GM18867 (cell line): ENCODE results near the gene GRID1.

Experiments used
- ATAC-seq: cut with Tn5 transposase; IDR thresholded peaks from one replicate; pipeline ENCODE4 v1.9.1; 2021; ENCODE audit warnings: mild to moderate bottlenecking, moderate library complexity; ENCODE audit not compliant: unreplicated experiment

Gene GRID1

DNA sequence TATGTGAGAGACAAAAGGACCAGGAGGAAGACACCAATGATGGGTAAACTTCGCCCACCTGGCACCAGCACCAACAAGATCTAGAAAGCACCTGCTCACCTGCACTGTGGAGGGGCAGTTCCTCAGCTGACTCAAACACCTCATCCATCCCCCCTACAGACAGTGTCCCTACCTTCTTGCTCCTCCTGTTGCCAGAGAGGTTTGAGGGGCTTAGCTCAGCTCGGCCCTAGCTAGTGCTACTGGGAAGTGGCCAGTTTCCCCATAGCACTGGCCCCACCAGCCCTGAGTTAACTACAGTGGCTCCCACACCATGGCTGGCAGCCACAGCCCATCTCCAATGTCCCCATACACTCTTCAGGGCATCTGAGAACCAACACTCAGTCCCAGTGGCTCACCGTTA, 70.8 kb downstream of the GRID1 start:
- no peak for ATAC-seq

- ATAC-seq, result no peak
Observed at GRCh38 chr10:86295351-86295750, 71.2 kb downstream of the GRID1 start.

GRCh38 chr10:86294346-86295265, 72.0 kb downstream of the GRID1 start:
- no peak for ATAC-seq

GRCh38 chr10:86293396-86293791, 73.2 kb downstream of the GRID1 start:
- ATAC-seq, result no peak

DNA sequence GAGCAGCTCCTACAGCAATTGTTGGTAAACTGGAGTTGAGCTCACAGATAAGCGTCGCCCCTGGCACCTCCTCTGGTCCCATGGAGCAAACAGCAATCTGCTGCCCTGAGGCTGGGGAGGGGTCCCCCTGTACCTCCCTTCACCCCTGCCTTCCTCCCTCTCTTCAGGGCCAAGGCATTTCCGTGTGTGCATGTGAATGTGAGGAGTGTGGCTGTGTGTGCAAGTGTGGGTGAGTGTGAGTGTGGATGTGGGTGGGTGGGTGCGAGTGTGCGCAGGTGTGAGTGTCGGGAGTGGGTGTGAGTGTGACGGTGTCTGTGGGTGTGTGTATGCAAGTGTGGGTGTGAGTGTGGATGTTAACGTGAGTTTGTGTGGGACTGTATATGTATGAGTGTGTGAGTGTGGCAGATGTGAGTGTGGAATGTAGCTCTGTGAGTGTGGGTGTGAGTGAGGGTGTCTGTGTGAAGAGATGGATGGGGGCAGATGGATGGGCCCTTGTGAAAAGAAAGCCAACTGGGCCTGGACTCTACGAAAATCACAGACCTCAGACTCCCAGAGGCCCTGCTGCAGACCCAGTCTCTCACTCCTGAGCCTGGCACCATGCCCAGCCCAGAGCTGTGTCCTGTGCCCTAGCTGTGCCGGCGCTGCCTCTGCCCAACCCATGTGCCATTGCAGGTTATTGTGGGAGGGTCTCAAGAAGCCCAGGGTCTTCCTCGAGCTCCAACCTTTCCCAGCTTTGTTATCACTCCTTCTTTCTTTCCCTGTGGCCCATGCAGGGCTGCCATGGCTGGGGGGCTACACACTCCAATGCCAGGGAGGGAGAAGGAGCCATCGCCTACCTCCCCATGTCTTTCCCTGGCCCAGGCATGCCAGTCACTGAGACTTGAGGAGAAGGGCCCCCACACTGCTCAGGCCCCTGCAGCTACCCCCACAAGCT, 73.9 kb downstream of the GRID1 start:
- no peak for ATAC-seq

DNA sequence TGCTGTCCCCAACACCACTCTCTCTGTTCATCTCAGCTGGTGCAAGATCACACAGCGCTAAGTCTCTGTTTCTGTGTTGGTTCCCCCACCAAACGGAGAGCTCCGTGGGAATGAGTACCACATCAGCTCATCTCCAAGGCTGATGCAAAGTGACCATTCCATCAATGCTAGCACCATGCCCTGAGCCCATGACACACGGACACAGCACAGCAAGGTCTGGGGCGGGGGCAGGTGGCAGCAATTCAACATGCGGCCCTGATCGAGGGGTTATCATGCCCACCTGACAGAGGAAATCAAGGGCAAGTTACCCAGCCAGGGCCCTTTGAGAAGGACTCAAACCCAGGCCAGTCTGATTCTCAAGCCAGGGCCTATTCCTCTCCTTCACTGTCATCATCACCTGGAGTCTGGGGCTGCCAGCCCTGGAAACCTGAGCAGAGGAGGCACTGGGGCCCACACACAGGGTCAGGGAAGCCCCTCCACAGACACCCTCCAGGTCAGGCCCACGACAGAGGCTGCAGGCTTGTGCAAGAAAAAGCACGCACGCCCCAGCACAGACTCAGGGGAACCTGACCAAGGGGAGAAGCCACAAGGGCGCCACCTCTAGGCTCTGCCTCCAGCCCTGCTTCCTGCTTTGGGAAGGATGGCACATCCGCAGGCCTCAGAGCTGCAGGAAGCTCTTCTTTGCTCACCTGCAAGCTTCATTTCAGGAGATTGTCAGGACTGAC, 74.8 kb downstream of the GRID1 start:
- no peak for ATAC-seq

DNA sequence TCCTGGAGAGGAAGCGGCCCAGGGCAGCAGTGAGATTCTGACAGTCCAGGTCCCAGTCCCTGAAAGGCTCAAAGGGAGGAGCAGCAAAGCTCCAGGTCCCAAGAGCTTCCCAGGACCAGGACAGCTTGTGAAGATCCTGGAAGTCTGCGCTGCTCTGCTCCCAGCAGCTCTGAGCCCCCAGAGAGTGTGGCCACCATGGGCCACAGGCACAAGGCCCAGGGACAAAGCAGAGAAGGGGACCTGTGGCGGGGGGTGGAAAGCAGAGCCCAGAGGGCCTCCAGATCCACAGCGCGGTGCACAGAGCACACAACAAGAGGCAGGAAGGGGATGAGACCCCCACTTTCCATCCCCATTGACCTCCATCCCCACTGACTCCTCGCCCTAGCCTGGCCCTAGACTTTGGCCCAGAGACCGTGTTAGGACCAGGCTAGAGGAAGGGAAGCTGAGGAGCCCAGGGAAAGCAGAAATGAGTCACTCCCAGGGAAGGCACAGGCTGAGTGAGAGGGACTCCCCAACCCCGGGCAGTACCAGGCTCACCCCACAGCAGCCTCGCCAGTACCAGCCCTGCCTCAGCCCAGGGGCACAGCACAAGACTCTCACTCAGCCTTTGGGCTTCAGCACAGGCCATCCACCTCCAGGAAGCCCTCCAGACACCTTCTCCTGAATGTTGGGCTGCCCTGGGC, 75.5 kb downstream of the GRID1 start:
- ATAC-seq, result no peak

- ATAC-seq, result no peak
Observed at GRCh38 chr10:86289577-86289868, 77.1 kb downstream of the GRID1 start.

GRCh38 chr10:86288695-86289576, 77.7 kb downstream of the GRID1 start:
- ATAC-seq, result no peak

- no peak for ATAC-seq
Observed at GRCh38 chr10:86287966-86288579, 78.5 kb downstream of the GRID1 start.

DNA sequence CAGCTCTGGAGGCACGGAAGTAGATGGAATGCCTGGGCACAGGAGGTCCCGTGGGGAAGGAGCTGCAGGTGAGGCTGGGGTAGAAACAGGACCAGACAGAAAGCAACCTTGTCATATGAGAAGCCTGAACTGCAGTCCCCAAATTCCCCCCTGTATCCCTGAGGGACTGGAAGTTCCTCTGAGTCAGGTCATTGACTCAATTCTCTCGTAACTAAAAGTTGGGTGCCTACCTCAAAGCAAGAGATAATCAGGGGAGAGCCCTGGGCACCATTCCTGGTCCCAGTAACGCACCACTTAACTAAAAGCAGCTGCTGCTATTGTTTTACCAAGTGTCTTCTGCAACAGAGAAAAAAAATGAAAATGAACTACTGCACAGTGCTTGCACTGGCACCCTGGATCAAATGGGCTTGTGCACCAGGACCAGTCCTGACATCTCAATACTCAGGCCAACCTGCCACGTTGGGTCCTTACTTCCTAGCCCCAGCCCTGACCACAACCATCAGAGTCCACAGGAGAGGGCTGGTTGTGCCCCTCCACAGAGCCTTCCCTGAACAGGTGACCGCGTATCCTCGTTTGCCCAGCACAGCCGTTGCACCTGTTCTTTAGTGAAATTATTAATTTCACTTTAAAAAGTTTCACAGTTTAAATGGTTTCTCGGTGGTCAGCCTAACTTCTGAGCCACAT, 79.3 kb downstream of the GRID1 start:
- ATAC-seq, result no peak

GRCh38 chr10:86286236-86287109, 80.1 kb downstream of the GRID1 start:
- ATAC-seq, result no peak

DNA sequence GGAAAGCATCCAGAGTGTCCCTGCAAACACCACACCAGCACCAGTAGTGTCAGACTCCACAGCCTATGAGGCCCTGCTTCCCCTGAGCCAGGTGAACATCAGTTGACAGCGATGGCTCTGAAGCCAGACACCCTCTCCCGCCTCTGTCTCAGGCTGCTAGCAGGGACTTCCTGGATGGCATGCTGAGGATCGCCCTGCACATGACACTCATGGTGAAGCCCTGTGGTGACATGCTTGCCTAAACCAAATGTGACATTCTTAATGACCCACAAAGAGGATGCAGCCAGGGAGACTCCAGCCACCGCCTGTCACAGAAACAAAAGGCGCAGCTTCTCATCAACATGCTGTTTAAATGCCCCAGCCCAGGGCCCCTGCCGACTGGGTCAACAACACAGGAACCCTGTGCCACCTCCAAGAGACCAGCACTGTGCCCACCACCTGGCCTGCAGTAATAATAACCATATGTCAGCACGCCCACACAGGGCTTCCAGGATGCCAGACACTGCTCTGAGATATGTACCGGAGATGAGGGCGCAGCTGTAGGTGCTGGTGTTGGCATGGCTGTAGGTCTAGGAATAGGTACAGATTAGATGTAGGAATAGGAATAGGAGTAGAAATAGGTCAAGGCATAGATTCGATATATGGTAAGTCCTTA, 81.3 kb downstream of the GRID1 start:
- ATAC-seq, result no peak

- no peak for ATAC-seq
Observed at GRCh38 chr10:86284355-86285105, 82.1 kb downstream of the GRID1 start.

- ATAC-seq, result no peak
Observed at GRCh38 chr10:86283466-86284287, 82.9 kb downstream of the GRID1 start.
